ENCODE measurements around the gene LARGE2. TPM values are rescaled to one million over a fixed set of nuclear protein-coding genes. Genes with fewer than 3 reads are reported as not detected.

Gene LARGE2
- 0.20 and 0.25 TPM in 2 replicates for total RNA-seq (2013; cell fraction: nucleolus; rRNA removed)
- total RNA-seq (2014; rRNA removed), result not detected in 2 replicates
- total RNA-seq (2014; rRNA removed; fragmentation: Illumina TruSeq; extraction: Trizol), result not detected in 2 replicates
- total RNA-seq (2021), result 0.32 and 0.41 TPM in 2 replicates
- polyA plus RNA-seq (2011; ENCODE audit: low read depth), result not detected
- polyA plus RNA-seq (2011; rRNA removed), result 0.03 TPM in 1 of 2 replicates, not detected in the other
- polyA plus RNA-seq (2011; cell fraction: cytosol; rRNA removed), result 0.03 and 0.04 TPM in 2 replicates
- 0.09 and 0.29 TPM in 2 replicates for polyA plus RNA-seq (2011; cell fraction: nucleus; rRNA removed)
- polyA plus RNA-seq (2012), result 0.15 and 0.37 TPM in 2 replicates
- polyA plus RNA-seq (2014; fragmentation: Illumina TruSeq; extraction: Trizol), result 0.15 TPM in 1 of 2 replicates, not detected in the other
- polyA plus RNA-seq (2014; fragmentation: Nextera tagmentation; extraction: Ambion mirVana), result not detected
- 0.16 and 0.23 TPM in 2 replicates for polyA plus RNA-seq (2014; rRNA removed)
- not detected for polyA plus RNA-seq (2016; fragmentation: Nextera tagmentation; extraction: Ambion mirVana)
- polyA minus RNA-seq (2011; rRNA and poly(A)+ RNA removed), result 0.15 TPM in 1 of 2 replicates, not detected in the other
- polyA minus RNA-seq (2011; cell fraction: cytosol; rRNA and poly(A)+ RNA removed), result not detected in 2 replicates
- polyA minus RNA-seq (2011; cell fraction: nucleus; rRNA and poly(A)+ RNA removed), result not detected in 2 replicates
- percentile 22 among the genes with signal in this experiment for Bru-seq, nascent RNA
- BruChase-seq, experiment 1, labeled RNA remaining after a 6-hour chase, result percentile 23 among the genes with signal in this experiment
- percentile 16 among the genes with signal in this experiment for BruChase-seq, experiment 2, labeled RNA remaining after a 2-hour chase
- long read RNA-seq, experiment 1, result 0 reads
- long read RNA-seq, experiment 2, result 0 reads

- TF ChIP-seq YY1 (IDR thresholded peaks at IDR 0.05; ENCODE audit: low read depth, low read length) (0 out of 2 replicates have a peak, but pooled peaks have one; percentile 20), IKZF1 (conservative IDR thresholded peaks at IDR 0.05) (peak; percentile 67), MLLT1 (IDR thresholded peaks at IDR 0.05) (no peak), GATAD2B (conservative IDR thresholded peaks at IDR 0.05; ENCODE audit: low read depth) (peak; percentile 6; the same call in 1 of the 2 replicates), EZH2 (IDR thresholded peaks at IDR 0.05; ENCODE audit: borderline replicate concordance, control insufficient read depth, low read depth, low read length) (no peak)
- Histone ChIP-seq H3K9ac (ENCODE audit: control insufficient read depth, insufficient read depth, low read length) (no peak within 1 kb of the TSS), H2AFZ (ENCODE audit: control insufficient read depth, low read depth, low read length) (no peak within 1 kb of the TSS), H3K4me3 (peak within 1 kb of the TSS; percentile 53; the same call in 1 of the 2 replicates), H3K9me3 (replicated peaks; ENCODE audit: control insufficient read depth, insufficient read depth, low read length) (no peaks in the 10 kb centered on the region; the same call in 2 of the 3 replicates), H3K36me3 (ENCODE audit: control insufficient read depth in 2 of 2, insufficient read depth in 2 of 2, low read length in 1 of 2) (no peaks in the 10 kb centered on the region), H3K27ac (ENCODE audit: control insufficient read depth, insufficient read depth) (no peak within 1 kb of the TSS), H3K4me1 (ENCODE audit: control insufficient read depth, insufficient read depth, low read length) (peaks cover 5% of the 10 kb centered on the region), H3K79me2 (ENCODE audit: control insufficient read depth, insufficient read depth, low read length) (peaks cover 1% of the 10 kb centered on the region), H4K20me1 (ENCODE audit: control insufficient read depth, insufficient read depth) (no peaks in the 10 kb centered on the region), H3K4me2 (ENCODE audit: control insufficient read depth, insufficient read depth) (peak within 1 kb of the TSS; percentile 66; the same call in 1 of the 2 replicates), H3K27me3 (replicated peaks in 1 of 2; ENCODE audit: control insufficient read depth in 2 of 2, insufficient read depth in 2 of 2, low read length in 1 of 2) (peaks cover 6 to 18% of the 10 kb centered on the region in 2 experiments; a peak in 3 of 4 replicates)
- no TSS peak for BruUV-seq (replicated peaks)
- SMC1A ChIA-PET (ENCODE audit: uncharacterized antibody, unreplicated experiment), result no interaction called here
- no peak for FAIRE-seq
- intact Hi-C loops (cut with micrococcal nuclease; ENCODE audit: unreplicated experiment) (no loop called here), in situ Hi-C loops (cut with MboI) (no loop called here)
- no peak for DNase-seq (ENCODE audit: low read depth, low spot score)
- POLR2A ChIA-PET, result no interaction called here
- CTCF ChIA-PET, result no interaction called here
- ATAC-seq, result no peak
- RAD21 ChIA-PET (ENCODE audit: unreplicated experiment), result no interaction called here
- WGBS (ENCODE audit: insufficient coverage, insufficient replicate concordance, low lambda C conversion rate, missing lambda C conversion rate), result 5% methylated on average over 59 of the region's 73 CpGs
Observed at GRCh38 chr11:45922425-45923082, at the start of gene LARGE2. Gene LARGE2, plus strand, starts transcription at chr11:45922656. Its CDS starts 227 bp downstream, at chr11:45922883.

All from GM12878 (cell line).